ENCODE measurements around the gene QSER1.

DNA sequence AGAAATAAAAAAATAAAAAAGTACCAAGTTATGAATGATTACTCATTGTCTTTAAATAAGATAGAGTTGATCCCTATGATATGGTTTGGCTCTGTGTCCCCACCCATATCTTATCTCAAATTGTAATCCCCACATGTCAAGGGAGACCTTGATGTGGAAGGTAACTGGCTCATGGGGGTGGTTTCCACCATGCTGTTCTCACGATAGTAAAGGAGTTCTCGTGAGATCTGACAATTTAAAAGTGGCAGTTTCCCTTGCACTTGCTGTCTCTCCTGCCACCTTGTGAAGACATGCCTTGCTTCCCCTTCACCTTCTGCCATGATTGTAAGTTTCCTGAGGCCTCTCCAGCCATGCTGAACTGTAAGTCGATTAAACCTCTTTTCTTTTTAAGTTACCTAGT is 18.8 kb downstream of the QSER1 start:
- TF ChIP-seq, protein P1, sequence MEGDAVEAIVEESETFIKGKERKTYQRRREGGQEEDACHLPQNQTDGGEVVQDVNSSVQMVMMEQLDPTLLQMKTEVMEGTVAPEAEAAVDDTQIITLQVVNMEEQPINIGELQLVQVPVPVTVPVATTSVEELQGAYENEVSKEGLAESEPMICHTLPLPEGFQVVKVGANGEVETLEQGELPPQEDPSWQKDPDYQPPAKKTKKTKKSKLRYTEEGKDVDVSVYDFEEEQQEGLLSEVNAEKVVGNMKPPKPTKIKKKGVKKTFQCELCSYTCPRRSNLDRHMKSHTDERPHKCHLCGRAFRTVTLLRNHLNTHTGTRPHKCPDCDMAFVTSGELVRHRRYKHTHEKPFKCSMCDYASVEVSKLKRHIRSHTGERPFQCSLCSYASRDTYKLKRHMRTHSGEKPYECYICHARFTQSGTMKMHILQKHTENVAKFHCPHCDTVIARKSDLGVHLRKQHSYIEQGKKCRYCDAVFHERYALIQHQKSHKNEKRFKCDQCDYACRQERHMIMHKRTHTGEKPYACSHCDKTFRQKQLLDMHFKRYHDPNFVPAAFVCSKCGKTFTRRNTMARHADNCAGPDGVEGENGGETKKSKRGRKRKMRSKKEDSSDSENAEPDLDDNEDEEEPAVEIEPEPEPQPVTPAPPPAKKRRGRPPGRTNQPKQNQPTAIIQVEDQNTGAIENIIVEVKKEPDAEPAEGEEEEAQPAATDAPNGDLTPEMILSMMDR (conservative IDR thresholded peaks at IDR 0.05; ENCODE audit: low read depth, low read length), result no peak
- TF ChIP-seq EZH2 (IDR thresholded peaks at IDR 0.05; ENCODE audit: borderline replicate concordance, low read depth, low read length, poor library complexity, severe bottlenecking), result no peak
